Adrenal gland (tissue), 12 donors: Measurements from ENCODE around the gene RASL10A. TPM values are rescaled to one million over a fixed set of nuclear protein-coding genes. Genes with fewer than 3 reads are reported as not detected.

ENCODE experiments used
- DNase-seq, 7 donors: peaks; one replicate each; pipeline ENCODE4 v3.0.0-alpha.2; 2019 to 2020
- H3K27ac ChIP-seq, 5 donors: fragments of 200-600 bp; sonication (generic) in 4 of 5; 1 replicate in 3 of 5; 2 replicates in 2 of 5; pipeline versions ENCODE4 v1.5.1 to v1.8.0; 2016 to 2020; ENCODE audit warnings: mild to moderate bottlenecking in 1 of 5
- H3K27me3 ChIP-seq: fragments of 200-600 bp; 2 replicates; pipeline ENCODE4 v1.8.0; 2021
- H3K36me3 ChIP-seq, 2 donors: fragments of 200-600 bp; replicated peaks in 1 of 2; 1 replicate in 1 of 2; 2 replicates in 1 of 2; pipeline versions ENCODE4 v1.5.1 to v1.8.0; 2018 to 2022
- H3K4me1 ChIP-seq, 2 donors: fragments of 200-600 bp; replicated peaks in 1 of 2; 1 replicate in 1 of 2; 2 replicates in 1 of 2; pipeline versions ENCODE4 v1.5.1 to v1.8.0; 2018 to 2021
- H3K4me3 ChIP-seq, 4 donors: fragments of 200-600 bp; sonication (generic) in 3 of 4; one replicate each; pipeline ENCODE4 v1.5.1; 2016 to 2018
- H3K9me3 ChIP-seq, 3 donors: fragments of 200-600 bp; sonication (generic) in 1 of 3; replicated peaks in 1 of 3; 1 replicate in 2 of 3; 2 replicates in 1 of 3; pipeline versions ENCODE4 v1.5.1 to v1.8.0; 2016 to 2021
- CTCF ChIP-seq, 6 experiments: fragments of 450-650 bp in 4 of 6; fragments of 200-600 bp in 2 of 6; sonication (generic) in 1 of 6; IDR thresholded peaks; 1 replicate in 5 of 6; 2 replicates in 1 of 6; pipeline versions ENCODE4 v1.5.1 to v1.8.0; 2016 to 2021; ENCODE audit warnings: antibody characterized with exemption in 6 of 6, mild to moderate bottlenecking in 2 of 6, moderate library complexity in 1 of 6
- POLR2A ChIP-seq, 2 donors: fragments of 450-650 bp; IDR thresholded peaks; one replicate each; pipeline ENCODE4 v1.6.1; 2017; ENCODE audit warnings: antibody characterized with exemption in 2 of 2, mild to moderate bottlenecking in 2 of 2, moderate library complexity in 1 of 2
- WGBS, 4 donors: extraction: QIAGEN DNeasy Blood & Tissue Kit in 2 of 4; methylation state at CpG; one replicate each; pipeline versions ENCODE4 v1.1.5 to v1.1.7; 2013 to 2017; 5-methylcytosine and 5-hydroxymethylcytosine counted together
- intact Hi-C, 2 donors: fragments of 100-400 bp; cut with DNase I; formaldehyde crosslinking; loops; one replicate each; pipeline versions ENCODE4 v1.14.1 to v1.15.0; 2022 to 2023
- polyA plus RNA-seq, 3 donors: library from polyadenylated mRNA; stranded (reverse); fragments of 200-250 nt in 2 of 3; fragments of 350-450 nt in 1 of 3; fragmentation: Illumina TruSeq in 1 of 3; extraction: RNeasy Lipid Tissue Mini Kit (QIAGEN cat#74804) in 1 of 3; gene quantifications; one replicate each; pipeline ENCODE4 v1.2.3, GENCODE V29; 2013 to 2014
- total RNA-seq, 9 donors: library from RNA; depleted of rRNA in 4 of 9; stranded (reverse); fragments of >200 nt in 4 of 9; fragments of 120-200 nt in 1 of 9; fragmentation: NEBNext Ultra II Directional in 1 of 9; extraction: Animal tissue kit (Norgen Biotek cat#: 25700) in 1 of 9; gene quantifications; one replicate each; pipeline versions ENCODE4 v1.1.0 to v1.2.4, GENCODE V29; 2013 to 2023
- donor health status: healthy with polysubstance abuse.
- donor health status: Bipolar disorder and iron deficiency.
- donor health status: DM: yes; HTN: yes; CAD: no.
- donor health status: DM: no; HTN: no; CAD: no.
- donor health status: DM: no; HTN: no; CAD: no.
- donor health status: DM: yes; HTN: yes; CAD: no.

Gene RASL10A
- total and polyA plus RNA-seq, 12 donors, result 0.33 to 14.4 (median 1.8) TPM

GRCh38 chr22:29331658-29332300, 16.3 kb upstream of the RASL10A start:
- intact Hi-C loops, result no loop called here
- Histone ChIP-seq H3K9me3 (no peaks in the 10 kb centered on the region), H3K36me3 (peaks cover 0 to 82% of the 10 kb centered on the region in 2 donors), H3K27ac (peak overlapping the region in 4 of 5 donors; percentile 24 to 88 (median 66)), H3K4me3 (no peak overlapping the region), H3K4me1 (peaks cover 11 to 20% of the 10 kb centered on the region in 2 donors), H3K27me3 (no peaks in the 10 kb centered on the region)
- no peak for DNase-seq
- no peak for TF ChIP-seq CTCF (IDR thresholded peaks at IDR 0.05)
- WGBS, 4 donors, result 69 to 99% (median 83%) methylated on average over 9 to 14 of the region's 14 CpGs

- Histone ChIP-seq H3K4me3 (no peak overlapping the region), H3K9me3 (no peaks in the 10 kb centered on the region), H3K36me3 (peaks cover 0 to 80% of the 10 kb centered on the region in 2 donors), H3K27ac (peak overlapping the region; percentile 24 to 88 (median 46)), H3K4me1 (peaks cover 11 to 20% of the 10 kb centered on the region in 2 donors), H3K27me3 (no peaks in the 10 kb centered on the region)
- TF ChIP-seq POLR2A (IDR thresholded peaks at IDR 0.05) (no peak), CTCF (IDR thresholded peaks at IDR 0.05) (no peak)
- intact Hi-C loops, result no loop called here
- WGBS, 4 donors, result 54 to 66% (median 64%) methylated on average over 5 to 8 of the region's 8 CpGs
- DNase-seq, result peak in 5 of 7 donors; percentile 59 to 77 (median 72)
Observed at GRCh38 chr22:29331213-29331612, 15.7 kb upstream of the RASL10A start.

GRCh38 chr22:29330753-29331152, 15.3 kb upstream of the RASL10A start:
- Histone ChIP-seq H3K36me3 (peaks cover 0 to 75% of the 10 kb centered on the region in 2 donors), H3K9me3 (no peaks in the 10 kb centered on the region), H3K27me3 (no peaks in the 10 kb centered on the region), H3K4me1 (peaks cover 11 to 20% of the 10 kb centered on the region in 2 donors), H3K27ac (peak overlapping the region; percentile 24 to 88 (median 46)), H3K4me3 (no peak overlapping the region)
- 15 to 55% (median 21%) methylated on average over 3 to 9 of the region's 9 CpGs for WGBS, 4 donors
- TF ChIP-seq POLR2A (IDR thresholded peaks at IDR 0.05) (peak in 1 of 2 donors; percentile 47), CTCF (IDR thresholded peaks at IDR 0.05) (no peak)
- intact Hi-C loops, result no loop called here
- DNase-seq, result peak; percentile 89 to 98 (median 97)

- Histone ChIP-seq H3K27me3 (no peaks in the 10 kb centered on the region), H3K27ac (peak overlapping the region in 4 of 5 donors; percentile 24 to 88 (median 66)), H3K4me1 (peaks cover 11 to 20% of the 10 kb centered on the region in 2 donors), H3K4me3 (no peak overlapping the region), H3K9me3 (no peaks in the 10 kb centered on the region), H3K36me3 (peaks cover 0 to 72% of the 10 kb centered on the region in 2 donors)
- no peak for DNase-seq
- no peak for TF ChIP-seq CTCF (IDR thresholded peaks at IDR 0.05)
- TF ChIP-seq POLR2A (IDR thresholded peaks at IDR 0.05), result no peak
- intact Hi-C loops, result no loop called here
- WGBS, 4 donors, result 47 to 60% (median 52%) methylated on average over 3 to 19 of the region's 19 CpGs
Observed at GRCh38 chr22:29330291-29330690, 14.8 kb upstream of the RASL10A start.
